ENCODE measurements around the gene GAS1. TPM values are rescaled to one million over a fixed set of nuclear protein-coding genes. Genes with fewer than 3 reads are reported as not detected.

GAS1 gene
- total RNA-seq, 1 donor from 2014 or later, result 605 TPM

DNA sequence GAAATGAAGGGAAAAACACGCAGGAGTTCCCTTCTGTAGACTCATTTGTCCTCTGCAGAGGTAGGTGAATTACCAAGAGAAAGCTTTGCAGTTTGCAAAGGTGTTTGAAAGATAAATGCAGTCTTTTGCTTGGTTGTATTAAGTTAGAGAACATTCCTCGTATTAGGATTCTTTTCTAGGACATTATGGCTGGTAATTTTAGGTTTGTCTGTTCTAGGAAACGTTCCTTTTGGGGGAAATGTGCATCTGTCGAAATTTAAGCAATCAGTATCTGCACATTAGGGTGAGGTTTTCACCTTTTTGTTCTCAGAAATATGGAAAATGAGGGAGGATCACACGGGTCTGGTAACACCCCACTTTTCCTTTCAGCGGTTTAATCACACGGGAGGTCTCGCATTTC lies 45.1 kb downstream of the GAS1 start:
- TF ChIP-seq, protein P1, sequence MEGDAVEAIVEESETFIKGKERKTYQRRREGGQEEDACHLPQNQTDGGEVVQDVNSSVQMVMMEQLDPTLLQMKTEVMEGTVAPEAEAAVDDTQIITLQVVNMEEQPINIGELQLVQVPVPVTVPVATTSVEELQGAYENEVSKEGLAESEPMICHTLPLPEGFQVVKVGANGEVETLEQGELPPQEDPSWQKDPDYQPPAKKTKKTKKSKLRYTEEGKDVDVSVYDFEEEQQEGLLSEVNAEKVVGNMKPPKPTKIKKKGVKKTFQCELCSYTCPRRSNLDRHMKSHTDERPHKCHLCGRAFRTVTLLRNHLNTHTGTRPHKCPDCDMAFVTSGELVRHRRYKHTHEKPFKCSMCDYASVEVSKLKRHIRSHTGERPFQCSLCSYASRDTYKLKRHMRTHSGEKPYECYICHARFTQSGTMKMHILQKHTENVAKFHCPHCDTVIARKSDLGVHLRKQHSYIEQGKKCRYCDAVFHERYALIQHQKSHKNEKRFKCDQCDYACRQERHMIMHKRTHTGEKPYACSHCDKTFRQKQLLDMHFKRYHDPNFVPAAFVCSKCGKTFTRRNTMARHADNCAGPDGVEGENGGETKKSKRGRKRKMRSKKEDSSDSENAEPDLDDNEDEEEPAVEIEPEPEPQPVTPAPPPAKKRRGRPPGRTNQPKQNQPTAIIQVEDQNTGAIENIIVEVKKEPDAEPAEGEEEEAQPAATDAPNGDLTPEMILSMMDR (IDR thresholded peaks at IDR 0.05), result no peak
- Histone ChIP-seq H3K27ac (no peak overlapping the region), H3K36me3 (no peaks in the 10 kb centered on the region), H3K4me3 (no peak overlapping the region), H3K27me3 (no peaks in the 10 kb centered on the region), H3K9me3 (no peaks in the 10 kb centered on the region), H3K4me1 (peaks cover 0 to 5% of the 10 kb centered on the region in 2 donors)
- intact Hi-C loops (cut with DNase I), result no loop called here
- no peak for DNase-seq (ENCODE audit: low spot score in 2 of 2)

DNA sequence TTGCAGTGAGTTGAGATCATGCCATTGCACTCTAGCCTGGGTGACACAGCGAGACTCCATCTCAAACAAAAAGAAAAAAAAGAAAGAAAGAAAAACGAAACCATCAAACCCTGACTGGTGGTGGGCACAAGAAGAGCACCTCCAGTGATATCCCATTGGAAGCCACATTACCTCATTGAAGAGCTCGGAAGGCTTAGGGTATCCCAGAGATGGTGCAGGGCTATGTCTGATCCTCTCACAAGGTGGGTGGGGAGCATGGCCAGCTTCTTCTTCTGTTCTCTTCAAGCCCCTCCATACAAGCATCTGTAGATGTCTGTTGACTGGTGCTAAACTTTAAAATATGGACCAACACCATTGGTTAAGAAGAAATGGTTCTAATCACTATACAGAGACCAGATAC lies 45.8 kb downstream of the GAS1 start:
- intact Hi-C loops (cut with DNase I), result no loop called here
- H3K9me3 ChIP-seq, result no peaks in the 10 kb centered on the region
- no peak overlapping the region for H3K4me3 ChIP-seq
- H3K4me1 ChIP-seq, result peaks cover 0 to 5% of the 10 kb centered on the region in 2 donors
- no peaks in the 10 kb centered on the region for H3K36me3 ChIP-seq
- TF ChIP-seq, protein P1 (IDR thresholded peaks at IDR 0.05), result no peak
- no peak for DNase-seq (ENCODE audit: low spot score in 2 of 2)
- H3K27ac ChIP-seq, result no peak overlapping the region
- no peaks in the 10 kb centered on the region for H3K27me3 ChIP-seq
